Measurements from ENCODE around the gene ZNF701.
"Not testable (repeated sequence)": the region's sequence is repeated elsewhere in the genome, so short reads cannot be mapped to it uniquely, and the experiment has no call there.

ZNF701 gene

GRCh38 chr19:52566588-52566987, 3.5 kb upstream of the ZNF701 start:
- DNase-seq (ENCODE audit: low spot score) = no peak

- DNase-seq (ENCODE audit: low spot score) = no peak
Measured at GRCh38 chr19:52567921-52568320, 2.2 kb upstream of the ZNF701 start.

GRCh38 chr19:52569638-52569999, 468 bp upstream of the ZNF701 start:
- DNase-seq (ENCODE audit: low spot score) = not testable (repeated sequence)

- no peak for DNase-seq (ENCODE audit: low spot score)
Measured at GRCh38 chr19:52584736-52585440, 14.8 kb downstream of the ZNF701 start.

GRCh38 chr19:52585604-52586003, 15.5 kb downstream of the ZNF701 start:
- DNase-seq (ENCODE audit: low spot score) = no peak

GRCh38 chr19:52590728-52591127, 20.6 kb downstream of the ZNF701 start:
- DNase-seq (ENCODE audit: low spot score) = no peak

GRCh38 chr19:52592301-52592700, 22.2 kb downstream of the ZNF701 start:
- no peak for DNase-seq (ENCODE audit: low spot score)

- DNase-seq (ENCODE audit: low spot score) = not testable (repeated sequence)
Measured at GRCh38 chr19:52593441-52593840, 23.4 kb downstream of the ZNF701 start.

GRCh38 chr19:52599241-52599640, 29.2 kb downstream of the ZNF701 start:
- DNase-seq (ENCODE audit: low spot score) = no peak

- no peak for DNase-seq (ENCODE audit: low spot score)
Measured at GRCh38 chr19:52600639-52601024, 30.5 kb downstream of the ZNF701 start.

- DNase-seq (ENCODE audit: low spot score) = peak; percentile 83
Measured at GRCh38 chr19:52601025-52601973, 31.2 kb downstream of the ZNF701 start.

GRCh38 chr19:52601974-52602366, 31.9 kb downstream of the ZNF701 start:
- peak; percentile 24 for DNase-seq (ENCODE audit: low spot score)

- no peak for DNase-seq (ENCODE audit: low spot score)
Measured at GRCh38 chr19:52602941-52603340, 32.9 kb downstream of the ZNF701 start.

GRCh38 chr19:52603558-52604207, 33.6 kb downstream of the ZNF701 start:
- DNase-seq (ENCODE audit: low spot score) = no peak

- no peak for DNase-seq (ENCODE audit: low spot score)
Measured at GRCh38 chr19:52613299-52613906, 43.3 kb downstream of the ZNF701 start.

- no peak for DNase-seq (ENCODE audit: low spot score)
Measured at GRCh38 chr19:52621376-52621775, 51.3 kb downstream of the ZNF701 start.

- no peak for DNase-seq (ENCODE audit: low spot score)
Measured at GRCh38 chr19:52622261-52622660, 52.2 kb downstream of the ZNF701 start.

GRCh38 chr19:52626915-52627314, 56.8 kb downstream of the ZNF701 start:
- DNase-seq (ENCODE audit: low spot score) = no peak

- not testable (repeated sequence) for DNase-seq (ENCODE audit: low spot score)
Measured at GRCh38 chr19:52627441-52627840, 57.4 kb downstream of the ZNF701 start.

GRCh38 chr19:52635786-52636570, 65.9 kb downstream of the ZNF701 start:
- no peak for DNase-seq (ENCODE audit: low spot score)
